Inflammatory macrophage treated with lipopolysaccharide for 4 hours (primary cell): ENCODE data around the gene PDIA2.
"Not testable (repeated sequence)": the region's sequence is repeated elsewhere in the genome, so short reads cannot be mapped to it uniquely, and the experiment has no call there.

Source experiments
- DNase-seq: peaks from one replicate; pipeline ENCODE4 v3.0.0-alpha.2; 2020

Gene PDIA2

DNA sequence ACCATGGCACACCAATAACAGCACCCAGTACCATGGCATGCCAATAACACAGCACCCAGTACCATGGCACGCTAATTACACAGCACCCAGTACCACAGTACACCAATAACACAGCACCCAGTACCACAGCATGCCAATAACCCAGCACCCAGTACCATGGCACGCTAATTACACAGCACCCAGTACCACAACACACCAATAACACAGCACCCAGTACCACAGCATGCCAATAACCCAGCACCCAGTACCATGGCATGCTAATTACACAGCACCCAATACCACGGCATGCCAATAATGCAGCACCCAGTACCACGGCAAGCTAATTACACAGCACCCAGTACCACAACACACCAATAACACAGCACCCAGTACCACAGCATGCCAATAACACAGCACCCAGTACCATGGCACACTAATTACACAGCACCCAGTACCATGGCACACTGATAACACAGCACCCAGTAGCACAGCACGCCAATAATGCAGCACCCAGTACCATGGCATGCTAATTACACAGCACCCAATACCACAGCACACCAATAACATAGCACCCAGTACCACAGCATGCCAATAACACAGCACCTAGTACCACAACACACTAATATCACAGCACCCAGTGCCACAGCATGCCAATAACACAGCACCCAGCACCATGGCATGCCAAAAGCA lies 51.3 kb downstream of the PDIA2 start:
- DNase-seq, result not testable (repeated sequence)

DNA sequence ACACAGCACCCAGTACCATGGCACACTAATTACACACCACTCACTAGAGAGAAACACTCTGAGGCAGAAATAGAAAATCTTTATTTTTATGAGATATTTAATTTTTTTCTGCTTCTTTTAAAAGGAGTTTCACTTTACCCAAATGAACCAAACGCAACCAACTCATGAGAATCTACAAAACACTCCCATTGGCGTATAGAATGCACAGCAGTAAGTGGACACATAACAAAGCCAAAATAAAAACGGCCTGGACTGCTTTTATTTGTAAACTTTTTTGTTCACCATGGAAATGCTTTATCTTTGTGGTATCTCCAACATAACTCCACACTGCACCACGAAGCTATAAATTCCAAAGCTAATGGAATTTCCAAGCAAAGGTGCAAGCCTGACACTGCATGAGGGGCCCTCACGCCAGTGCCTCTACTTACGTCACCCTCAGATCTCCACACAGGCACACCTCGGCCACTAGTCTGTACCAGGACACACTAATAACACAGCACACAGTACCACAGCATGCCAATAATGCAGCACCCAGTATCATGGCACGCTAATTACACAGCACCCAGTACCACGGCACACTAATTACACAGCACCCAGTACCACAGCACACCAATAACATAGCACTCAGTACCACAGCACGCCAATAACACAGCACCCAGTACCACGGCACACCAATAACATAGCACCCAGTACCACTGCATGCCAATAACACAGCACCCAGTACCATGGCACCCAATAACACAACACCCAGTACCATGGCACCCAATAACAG lies 52.1 kb downstream of the PDIA2 start:
- not testable (repeated sequence) for DNase-seq

DNA sequence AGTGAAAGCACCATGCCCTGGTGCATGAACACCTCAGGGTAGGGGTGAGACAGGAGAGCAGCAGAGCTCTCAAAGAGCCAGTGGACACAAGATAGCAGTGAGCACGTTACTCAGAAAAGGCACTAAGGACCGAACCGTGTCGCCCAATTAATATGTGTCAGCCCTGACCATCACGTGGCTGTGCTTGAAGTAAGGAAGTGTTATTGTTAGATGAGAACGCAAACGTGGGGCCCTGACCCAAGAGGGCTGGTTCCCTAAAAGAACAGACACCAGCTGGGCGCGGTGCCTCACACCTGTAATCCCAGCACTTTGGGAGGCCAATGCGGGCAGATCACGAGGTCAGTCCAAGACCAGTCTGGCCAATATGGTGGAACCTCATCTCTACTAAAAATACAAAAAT lies 53.3 kb downstream of the PDIA2 start:
- DNase-seq, result peak; percentile 36
